22Rv1 (cell line): ENCODE results near the gene ITGB4.

Source experiments
- ZFX ChIP-seq: fragments of 450-650 bp; IDR thresholded peaks from 2 replicates; pipeline ENCODE4 v1.6.1; 2017; ENCODE audit warnings: antibody characterized with exemption, borderline replicate concordance
- TF ChIP-seq, protein P1 (sequence below): fragments of 450-650 bp; IDR thresholded peaks from 2 replicates; pipeline ENCODE4 v1.5.1; 2017; ENCODE audit warnings: mild to moderate bottlenecking

DNA sequence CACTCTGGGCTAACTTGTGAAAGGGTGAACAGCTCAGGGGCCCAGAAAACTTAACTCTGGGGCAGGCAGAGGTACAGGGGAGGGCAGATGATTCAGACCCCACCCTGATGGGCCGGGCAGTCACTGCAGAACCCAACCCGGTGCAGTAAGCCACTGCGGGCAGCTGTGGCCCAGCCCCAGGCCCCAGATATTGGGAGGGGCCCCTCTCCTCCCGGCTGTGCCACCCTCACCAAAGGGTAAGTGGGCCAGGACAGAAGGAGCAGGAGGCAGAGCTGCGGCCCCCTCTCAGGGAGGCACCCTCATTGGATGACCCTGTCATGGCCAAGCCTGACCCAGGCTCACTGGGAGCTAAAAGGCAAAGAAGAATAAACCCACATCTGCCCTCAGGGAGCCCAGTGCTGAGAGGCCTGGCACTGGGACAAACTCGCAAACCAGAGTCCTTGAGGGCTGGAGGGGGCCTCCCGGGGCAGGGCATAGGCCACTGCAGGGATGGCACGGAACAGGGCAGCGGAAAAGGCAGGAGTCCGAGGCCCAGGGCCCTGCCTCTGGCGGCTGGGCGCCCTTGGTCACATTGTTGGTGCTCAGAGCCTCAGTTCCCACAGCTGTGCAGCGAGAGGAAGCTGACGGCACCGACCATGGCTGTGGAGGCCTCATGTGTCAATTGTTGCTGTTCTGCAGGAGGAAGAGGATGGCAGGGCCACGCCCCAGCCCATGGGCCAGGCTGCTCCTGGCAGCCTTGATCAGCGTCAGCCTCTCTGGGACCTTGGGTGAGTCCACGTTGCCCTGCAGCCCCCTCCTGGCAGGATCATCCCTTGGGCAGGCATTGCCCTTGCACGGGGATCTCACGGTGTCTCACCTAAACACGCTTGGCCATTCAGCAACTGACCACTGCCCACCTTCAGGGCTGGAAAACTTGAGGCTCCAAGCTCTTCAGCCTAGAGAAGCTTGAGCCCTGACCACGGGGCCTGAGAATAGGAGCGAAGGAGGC is 3.1 kb downstream of the ITGB4 start:
- TF ChIP-seq, protein P1, sequence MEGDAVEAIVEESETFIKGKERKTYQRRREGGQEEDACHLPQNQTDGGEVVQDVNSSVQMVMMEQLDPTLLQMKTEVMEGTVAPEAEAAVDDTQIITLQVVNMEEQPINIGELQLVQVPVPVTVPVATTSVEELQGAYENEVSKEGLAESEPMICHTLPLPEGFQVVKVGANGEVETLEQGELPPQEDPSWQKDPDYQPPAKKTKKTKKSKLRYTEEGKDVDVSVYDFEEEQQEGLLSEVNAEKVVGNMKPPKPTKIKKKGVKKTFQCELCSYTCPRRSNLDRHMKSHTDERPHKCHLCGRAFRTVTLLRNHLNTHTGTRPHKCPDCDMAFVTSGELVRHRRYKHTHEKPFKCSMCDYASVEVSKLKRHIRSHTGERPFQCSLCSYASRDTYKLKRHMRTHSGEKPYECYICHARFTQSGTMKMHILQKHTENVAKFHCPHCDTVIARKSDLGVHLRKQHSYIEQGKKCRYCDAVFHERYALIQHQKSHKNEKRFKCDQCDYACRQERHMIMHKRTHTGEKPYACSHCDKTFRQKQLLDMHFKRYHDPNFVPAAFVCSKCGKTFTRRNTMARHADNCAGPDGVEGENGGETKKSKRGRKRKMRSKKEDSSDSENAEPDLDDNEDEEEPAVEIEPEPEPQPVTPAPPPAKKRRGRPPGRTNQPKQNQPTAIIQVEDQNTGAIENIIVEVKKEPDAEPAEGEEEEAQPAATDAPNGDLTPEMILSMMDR = no peak
- TF ChIP-seq ZFX = no peak
